Fibroblast of pulmonary artery (primary cell): ENCODE results near the gene CEACAM20.

ENCODE experiments used
- DNase-seq: peaks from one replicate; pipeline ENCODE4 v3.0.0-alpha.2; 2010; ENCODE audit warnings: low read depth
- H3K4me3 ChIP-seq: replicated peaks from 2 replicates; pipeline ENCODE4 v1.5.1; 2011; ENCODE audit warnings: low read depth, mild to moderate bottlenecking, control low read depth, low read length, moderate library complexity
- TF ChIP-seq, protein P1 (sequence below): IDR thresholded peaks from 2 replicates; pipeline ENCODE4 v1.5.1; 2011; ENCODE audit warnings: mild to moderate bottlenecking, control low read depth, low read length, inconsistent platforms; ENCODE audit errors: missing control alignments

Gene CEACAM20

DNA sequence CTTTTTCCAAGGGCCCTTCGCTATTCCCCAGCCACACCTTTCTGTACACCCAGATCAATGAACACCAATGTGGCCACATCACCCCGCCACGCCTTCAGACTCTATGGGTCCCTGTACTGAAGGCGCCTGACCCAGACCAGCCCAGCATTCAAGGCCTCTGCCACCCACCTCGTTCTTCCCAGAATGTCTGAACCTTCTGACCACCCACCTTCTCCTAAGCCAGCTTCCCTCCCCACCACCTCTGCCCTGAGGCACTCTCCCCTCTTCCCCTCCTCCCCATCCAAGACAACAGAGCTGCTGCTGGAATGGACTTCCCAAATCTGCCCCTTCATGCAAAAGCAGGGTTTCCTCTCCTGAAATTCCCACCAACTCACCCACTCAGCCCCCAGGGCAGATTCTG is 3.3 kb upstream of the CEACAM20 start:
- no peak overlapping the region for H3K4me3 ChIP-seq
- DNase-seq, result no peak
- TF ChIP-seq, protein P1, sequence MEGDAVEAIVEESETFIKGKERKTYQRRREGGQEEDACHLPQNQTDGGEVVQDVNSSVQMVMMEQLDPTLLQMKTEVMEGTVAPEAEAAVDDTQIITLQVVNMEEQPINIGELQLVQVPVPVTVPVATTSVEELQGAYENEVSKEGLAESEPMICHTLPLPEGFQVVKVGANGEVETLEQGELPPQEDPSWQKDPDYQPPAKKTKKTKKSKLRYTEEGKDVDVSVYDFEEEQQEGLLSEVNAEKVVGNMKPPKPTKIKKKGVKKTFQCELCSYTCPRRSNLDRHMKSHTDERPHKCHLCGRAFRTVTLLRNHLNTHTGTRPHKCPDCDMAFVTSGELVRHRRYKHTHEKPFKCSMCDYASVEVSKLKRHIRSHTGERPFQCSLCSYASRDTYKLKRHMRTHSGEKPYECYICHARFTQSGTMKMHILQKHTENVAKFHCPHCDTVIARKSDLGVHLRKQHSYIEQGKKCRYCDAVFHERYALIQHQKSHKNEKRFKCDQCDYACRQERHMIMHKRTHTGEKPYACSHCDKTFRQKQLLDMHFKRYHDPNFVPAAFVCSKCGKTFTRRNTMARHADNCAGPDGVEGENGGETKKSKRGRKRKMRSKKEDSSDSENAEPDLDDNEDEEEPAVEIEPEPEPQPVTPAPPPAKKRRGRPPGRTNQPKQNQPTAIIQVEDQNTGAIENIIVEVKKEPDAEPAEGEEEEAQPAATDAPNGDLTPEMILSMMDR, result no peak

DNA sequence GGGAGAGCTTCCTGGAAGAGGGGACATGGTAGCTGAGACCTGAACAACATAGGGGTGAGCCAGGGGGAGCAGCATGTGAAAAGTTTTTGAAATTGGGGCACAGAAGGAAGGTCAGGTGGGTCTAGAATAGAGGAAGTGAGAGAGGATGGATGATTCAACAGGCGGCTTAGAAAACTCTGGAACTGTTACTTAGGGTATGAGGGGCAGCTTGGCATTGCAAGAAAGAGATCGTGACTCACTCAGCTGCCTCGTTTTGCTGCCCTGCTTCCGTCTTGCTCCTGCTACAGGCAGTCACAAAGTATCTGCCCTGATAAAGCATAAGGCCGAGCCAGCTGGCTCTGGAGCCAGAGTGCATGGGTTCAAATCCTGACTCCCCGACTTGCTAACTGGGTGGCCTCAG is 1.3 kb upstream of the CEACAM20 start:
- TF ChIP-seq, protein P1, result no peak
- DNase-seq, result peak; percentile 55
- H3K4me3 ChIP-seq, result no peak overlapping the region

DNA sequence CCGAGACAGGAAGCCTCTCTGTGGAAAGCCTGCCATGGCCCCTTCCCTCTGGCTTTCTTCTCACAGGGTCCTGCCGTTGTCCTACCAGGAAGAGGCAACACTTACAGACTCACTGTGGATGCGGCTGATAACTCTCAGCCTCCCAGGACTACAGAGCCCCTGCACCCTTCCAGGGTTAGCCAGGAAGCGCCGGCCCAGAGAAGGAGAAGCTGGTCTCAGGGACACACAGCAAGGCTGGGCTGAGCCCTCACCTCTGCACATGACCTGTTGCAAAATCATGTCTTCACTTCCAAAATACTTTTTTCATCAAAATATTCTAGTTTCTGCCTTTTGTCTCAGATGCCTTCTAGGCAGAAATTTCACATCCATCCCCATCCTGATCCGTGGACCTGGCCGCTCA is 1.9 kb downstream of the CEACAM20 start:
- DNase-seq, result no peak
- no peak overlapping the region for H3K4me3 ChIP-seq
- TF ChIP-seq, protein P1, result no peak

DNA sequence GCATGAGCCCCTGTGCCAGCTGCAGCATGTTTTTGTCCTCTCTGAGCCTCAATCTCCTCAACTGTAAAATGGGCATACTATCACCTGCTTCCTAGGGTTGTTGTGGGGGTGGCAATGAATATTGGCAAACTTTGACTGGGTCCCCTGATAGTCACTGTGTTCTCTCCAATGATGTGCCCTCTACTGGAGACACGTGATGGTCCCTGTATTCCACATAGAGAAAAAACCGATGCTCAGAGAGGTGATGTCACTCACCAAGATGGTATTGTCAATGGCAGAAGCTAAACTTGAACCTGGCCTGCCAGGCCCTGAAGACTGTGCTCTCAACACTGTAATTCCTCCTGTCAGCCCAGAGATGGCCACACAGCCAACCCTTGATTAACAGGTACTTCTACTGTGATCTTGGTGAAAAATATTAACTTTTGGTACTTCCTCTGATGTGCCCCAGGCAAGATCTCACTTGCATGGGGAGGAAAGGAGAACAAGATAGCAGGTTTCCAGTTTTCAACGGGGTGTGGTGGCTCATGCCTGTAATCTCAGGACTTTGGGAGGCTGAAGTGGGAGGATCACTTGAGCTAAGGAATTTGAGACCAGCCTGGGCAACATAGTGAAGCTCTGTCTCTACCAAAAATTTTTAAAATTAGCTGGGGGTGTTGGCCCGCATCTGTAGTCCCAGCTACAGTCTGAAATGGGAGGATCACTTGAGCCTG is 3.6 kb downstream of the CEACAM20 start:
- no peak for DNase-seq
- H3K4me3 ChIP-seq, result no peak overlapping the region
- TF ChIP-seq, protein P1, result no peak

DNA sequence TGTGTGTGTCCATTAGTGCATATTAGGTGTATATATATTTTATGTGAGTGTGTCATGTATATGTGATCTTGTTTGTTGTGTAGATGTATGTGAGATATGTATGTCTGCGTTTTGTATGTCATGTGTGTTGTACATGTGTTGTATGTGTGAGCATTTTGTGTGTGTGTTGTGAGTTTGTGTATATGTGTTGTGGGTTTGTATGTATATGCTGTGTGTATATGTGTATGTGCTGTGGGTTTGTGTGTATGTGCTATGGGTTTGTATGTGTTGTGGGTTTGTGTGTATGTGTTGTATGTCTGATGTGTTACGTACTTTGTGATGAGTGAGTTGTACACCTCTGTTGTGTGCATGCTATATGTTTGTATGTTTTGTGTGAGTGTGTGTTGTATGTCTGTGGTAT is 8.1 kb downstream of the CEACAM20 start:
- TF ChIP-seq, protein P1, result no peak
- DNase-seq, result no peak
- H3K4me3 ChIP-seq, result no peak overlapping the region

DNA sequence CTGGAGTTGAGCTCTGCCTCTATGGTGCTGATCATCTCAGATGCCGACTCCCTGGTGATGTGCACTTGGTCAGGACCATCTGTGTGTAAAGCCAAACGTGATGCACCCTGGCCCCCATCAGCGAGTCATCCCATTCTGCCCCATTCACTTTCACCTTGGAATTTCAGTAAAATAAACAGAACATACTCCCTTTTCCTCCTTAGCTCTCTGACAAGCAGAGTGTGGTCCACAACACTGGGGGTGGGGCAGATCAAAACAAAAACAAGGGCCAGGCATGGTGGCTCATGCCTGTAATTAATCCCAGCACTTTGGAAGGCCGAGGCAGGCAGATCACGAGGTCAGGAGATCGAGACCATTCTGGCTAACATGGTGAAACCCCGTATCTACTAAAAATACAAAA is 12.3 kb downstream of the CEACAM20 start:
- H3K4me3 ChIP-seq, result no peak overlapping the region
- no peak for DNase-seq
- TF ChIP-seq, protein P1, result no peak

DNA sequence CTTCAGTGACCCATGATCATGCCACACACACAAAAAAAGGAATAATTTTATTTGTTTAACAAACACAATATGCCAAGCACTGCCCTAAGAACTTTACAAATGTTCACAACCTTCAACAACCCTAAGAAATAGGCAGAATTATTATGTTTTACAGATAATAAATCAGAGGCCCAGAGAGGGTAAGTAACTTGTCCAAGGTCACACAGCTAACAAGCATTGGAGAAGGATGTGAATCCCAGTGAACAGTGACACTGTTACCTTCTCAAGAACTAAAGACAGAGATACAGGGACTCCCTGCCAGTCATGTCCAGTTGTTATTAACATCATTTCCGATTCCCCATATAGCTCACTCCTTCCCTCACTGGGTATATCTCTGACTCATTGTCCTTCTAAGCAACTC is 13.6 kb downstream of the CEACAM20 start:
- DNase-seq, result no peak
- H3K4me3 ChIP-seq, result no peak overlapping the region
- TF ChIP-seq, protein P1, result no peak
